ENCODE measurements around the gene CCR5.

DNA sequence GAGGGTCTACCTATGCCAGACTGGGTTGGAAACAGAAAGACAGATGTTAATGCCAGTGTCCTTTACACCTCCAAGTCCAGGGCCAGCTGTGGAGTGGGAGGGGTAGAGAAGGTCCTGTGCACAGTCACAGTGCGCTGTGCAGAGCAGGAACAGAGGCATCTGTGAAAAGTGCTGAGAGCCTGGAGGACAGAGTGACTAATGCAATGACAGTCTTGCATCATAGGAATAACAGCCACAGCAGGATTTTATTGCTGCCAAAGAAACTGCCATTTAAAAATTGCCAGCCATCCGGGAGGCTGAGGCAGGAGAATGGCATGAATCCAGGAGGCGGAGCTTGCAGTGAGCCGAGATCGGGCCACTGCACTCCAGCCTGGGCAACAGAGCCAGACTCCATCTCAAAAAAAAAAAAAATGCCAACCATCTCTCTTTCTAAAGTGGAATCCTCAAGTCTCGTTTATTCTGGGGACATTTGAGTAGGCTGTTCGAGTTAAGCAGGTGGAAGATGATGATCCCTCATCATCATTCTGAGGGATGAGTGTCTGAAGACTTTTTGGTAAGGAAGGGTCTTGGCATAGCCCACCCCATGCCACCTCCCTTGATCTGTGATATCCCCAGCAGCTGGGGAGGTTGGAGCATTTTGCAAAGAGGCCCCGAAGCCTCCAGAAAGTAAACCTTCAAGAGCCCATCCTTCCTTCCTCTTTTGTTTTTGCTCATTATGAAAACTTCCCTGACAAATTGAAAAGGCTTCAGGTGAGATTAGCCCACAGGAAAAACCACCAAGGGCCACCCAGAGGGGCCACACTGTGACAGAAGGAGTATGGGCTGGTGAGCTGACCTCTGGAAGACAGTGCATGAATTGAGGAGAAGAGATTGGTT is 9.1 kb upstream of the CCR5 start:
- TF ChIP-seq POLR2A (IDR thresholded peaks at IDR 0.05) (no peak), CTCF (IDR thresholded peaks at IDR 0.05) (no peak)
